ENCODE measurements around the gene PDS5A.
A peak's percentile ranks its signal among the peaks of the same experiment; 100 is the strongest.

The PDS5A gene

DNA sequence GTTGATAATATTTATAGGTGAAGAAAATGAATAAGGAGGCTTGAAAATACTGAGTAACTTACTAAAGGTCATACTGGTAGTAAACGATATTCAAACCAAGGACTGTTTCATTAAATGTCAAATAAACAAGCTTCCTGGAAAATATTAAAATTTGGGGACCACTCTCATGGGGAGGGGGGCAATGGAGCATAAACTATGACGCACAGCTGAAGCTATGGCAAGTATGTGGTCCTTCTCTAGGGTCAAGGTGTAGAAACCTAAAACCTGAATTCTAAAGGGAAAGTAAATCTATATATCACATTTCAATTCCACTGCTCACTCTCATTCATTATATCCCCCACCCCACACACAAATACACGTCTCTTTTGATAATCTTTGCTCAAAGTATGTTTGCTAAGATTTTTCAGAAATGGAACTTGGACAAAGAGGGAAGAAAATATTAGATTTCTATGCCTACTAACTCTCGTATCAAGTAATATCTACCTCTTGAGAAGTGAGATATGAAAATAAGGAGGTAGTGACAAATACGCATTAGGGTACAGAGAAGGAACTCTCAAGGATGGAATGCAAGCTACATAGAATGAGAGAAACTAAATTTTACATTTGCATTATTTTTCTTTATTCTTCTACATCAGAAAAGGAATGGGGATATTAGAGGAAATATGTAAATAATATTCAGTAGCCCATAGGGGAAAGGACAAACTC lies 84.6 kb downstream of the PDS5A start:
- Histone ChIP-seq H3K9ac (ENCODE audit: low read length) (no peak overlapping the region), H3K23ac (ENCODE audit: low read length) (no peak overlapping the region), H2AK5ac (ENCODE audit: low read length) (no peak overlapping the region), H3K27ac (ENCODE audit: low read depth, low read length) (no peak overlapping the region), H3K4ac (ENCODE audit: low read depth, low read length) (no peak overlapping the region), H3K36me3 (ENCODE audit: control insufficient read depth, insufficient read depth, low read length) (peaks cover 2% of the 10 kb centered on the region), H2BK120ac (ENCODE audit: low read depth, low read length) (no peak overlapping the region), H3K4me1 (ENCODE audit: control insufficient read depth, low read depth, low read length) (no peaks in the 10 kb centered on the region), H4K8ac (ENCODE audit: low read depth, low read length) (no peak overlapping the region), H3K4me2 (ENCODE audit: low read length) (no peak overlapping the region), H2BK15ac (replicated peaks; ENCODE audit: low read depth) (no peak overlapping the region), H3K27me3 (ENCODE audit: insufficient read depth, low read length, poor library complexity) (no peaks in the 10 kb centered on the region), H4K5ac (ENCODE audit: low read length) (no peak overlapping the region), H3K79me1 (ENCODE audit: low read length) (no peaks in the 10 kb centered on the region), H3K79me2 (ENCODE audit: control insufficient read depth, insufficient read depth, low read length) (no peaks in the 10 kb centered on the region), H2BK5ac (ENCODE audit: low read length) (no peak overlapping the region), H3K56ac (ENCODE audit: low read length) (no peak overlapping the region), H3K18ac (ENCODE audit: low read length) (no peak overlapping the region), H3K4me3 (ENCODE audit: low read length) (no peak overlapping the region)
- DNase-seq = no peak
- WGBS (ENCODE audit: extremely low coverage, insufficient coverage, low lambda C conversion rate) = 100% methylated on average over 1 of the region's 5 CpGs

DNA sequence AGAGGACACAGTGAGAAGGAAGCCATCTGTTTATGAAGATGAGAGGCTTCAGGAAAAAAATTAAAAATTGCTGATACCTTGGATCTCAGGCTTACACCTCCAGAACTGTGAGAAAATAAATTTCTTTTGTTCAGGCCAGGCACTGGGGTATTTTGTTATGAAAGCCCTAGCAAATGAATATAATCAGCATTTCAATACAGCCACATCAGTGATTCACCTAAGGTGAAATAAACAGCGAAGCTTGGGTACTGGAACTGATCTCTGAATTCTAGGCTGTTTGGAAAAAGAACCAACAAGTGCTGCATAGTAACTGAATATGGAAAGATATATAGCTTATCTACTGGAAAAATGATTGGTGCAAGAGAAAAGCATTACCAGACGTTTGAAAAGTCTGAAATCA lies 88.5 kb downstream of the PDS5A start:
- H3K9ac ChIP-seq (ENCODE audit: low read length) = no peak overlapping the region
- H3K27me3 ChIP-seq (ENCODE audit: insufficient read depth, low read length, poor library complexity) = no peaks in the 10 kb centered on the region
- no peaks in the 10 kb centered on the region for H3K36me3 ChIP-seq (ENCODE audit: control insufficient read depth, insufficient read depth, low read length)
- no peak for DNase-seq
- no peak overlapping the region for H3K4me3 ChIP-seq (ENCODE audit: low read length)
- H2BK120ac ChIP-seq (ENCODE audit: low read depth, low read length) = no peak overlapping the region
- H2AK5ac ChIP-seq (ENCODE audit: low read length) = no peak overlapping the region
- no CpG with 5 or more reads among the region's 2 CpGs for WGBS (ENCODE audit: extremely low coverage, insufficient coverage, low lambda C conversion rate)
- H3K23ac ChIP-seq (ENCODE audit: low read length) = no peak overlapping the region
- H2BK15ac ChIP-seq (replicated peaks; ENCODE audit: low read depth) = no peak overlapping the region
- no peak overlapping the region for H3K4me2 ChIP-seq (ENCODE audit: low read length)
- no peak overlapping the region for H4K8ac ChIP-seq (ENCODE audit: low read depth, low read length)
- no peaks in the 10 kb centered on the region for H3K4me1 ChIP-seq (ENCODE audit: control insufficient read depth, low read depth, low read length)
- H2BK5ac ChIP-seq (ENCODE audit: low read length) = no peak overlapping the region
- no peaks in the 10 kb centered on the region for H3K79me1 ChIP-seq (ENCODE audit: low read length)
- no peak overlapping the region for H3K56ac ChIP-seq (ENCODE audit: low read length)
- H3K18ac ChIP-seq (ENCODE audit: low read length) = no peak overlapping the region
- H4K5ac ChIP-seq (ENCODE audit: low read length) = no peak overlapping the region
- no peak overlapping the region for H3K27ac ChIP-seq (ENCODE audit: low read depth, low read length)
- H3K4ac ChIP-seq (ENCODE audit: low read depth, low read length) = no peak overlapping the region
- no peaks in the 10 kb centered on the region for H3K79me2 ChIP-seq (ENCODE audit: control insufficient read depth, insufficient read depth, low read length)

DNA sequence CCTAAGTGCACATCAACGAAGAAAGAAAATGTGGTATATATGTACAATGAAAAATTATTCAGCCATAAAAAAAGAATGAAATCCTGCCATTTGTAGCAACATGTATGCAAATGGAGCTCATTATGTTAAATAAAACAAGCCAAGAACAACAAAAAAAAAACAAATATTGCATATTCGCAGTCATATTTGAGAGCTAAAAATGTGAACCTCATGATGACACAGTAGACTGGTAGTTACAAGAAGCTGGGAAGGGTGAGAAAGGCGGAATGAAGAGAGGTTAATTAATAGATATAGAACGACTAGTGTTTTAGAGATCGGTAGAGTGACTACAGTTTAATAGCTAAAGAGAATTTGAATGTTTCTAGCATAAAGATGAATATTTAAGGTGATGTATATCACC lies 89.2 kb downstream of the PDS5A start:
- no peak overlapping the region for H3K23ac ChIP-seq (ENCODE audit: low read length)
- H3K56ac ChIP-seq (ENCODE audit: low read length) = no peak overlapping the region
- H3K4ac ChIP-seq (ENCODE audit: low read depth, low read length) = no peak overlapping the region
- no peaks in the 10 kb centered on the region for H3K36me3 ChIP-seq (ENCODE audit: control insufficient read depth, insufficient read depth, low read length)
- H3K18ac ChIP-seq (ENCODE audit: low read length) = no peak overlapping the region
- no peak overlapping the region for H4K5ac ChIP-seq (ENCODE audit: low read length)
- H3K27me3 ChIP-seq (ENCODE audit: insufficient read depth, low read length, poor library complexity) = no peaks in the 10 kb centered on the region
- H3K79me2 ChIP-seq (ENCODE audit: control insufficient read depth, insufficient read depth, low read length) = no peaks in the 10 kb centered on the region
- no peaks in the 10 kb centered on the region for H3K4me1 ChIP-seq (ENCODE audit: control insufficient read depth, low read depth, low read length)
- H2AK5ac ChIP-seq (ENCODE audit: low read length) = no peak overlapping the region
- no peak for DNase-seq
- 100% methylated on average over 3 of the region's 5 CpGs for WGBS (ENCODE audit: extremely low coverage, insufficient coverage, low lambda C conversion rate)
- no peak overlapping the region for H2BK5ac ChIP-seq (ENCODE audit: low read length)
- H2BK15ac ChIP-seq (replicated peaks; ENCODE audit: low read depth) = no peak overlapping the region
- H3K27ac ChIP-seq (ENCODE audit: low read depth, low read length) = no peak overlapping the region
- H3K4me2 ChIP-seq (ENCODE audit: low read length) = no peak overlapping the region
- no peak overlapping the region for H4K8ac ChIP-seq (ENCODE audit: low read depth, low read length)
- no peak overlapping the region for H3K9ac ChIP-seq (ENCODE audit: low read length)
- no peaks in the 10 kb centered on the region for H3K79me1 ChIP-seq (ENCODE audit: low read length)
- H2BK120ac ChIP-seq (ENCODE audit: low read depth, low read length) = no peak overlapping the region
- H3K4me3 ChIP-seq (ENCODE audit: low read length) = no peak overlapping the region

GRCh38 chr4:39883646-39884045 lies 94.1 kb downstream of the PDS5A start:
- H3K27ac ChIP-seq (ENCODE audit: low read depth, low read length) = no peak overlapping the region
- no peak overlapping the region for H3K4me3 ChIP-seq (ENCODE audit: low read length)
- no peaks in the 10 kb centered on the region for H3K27me3 ChIP-seq (ENCODE audit: insufficient read depth, low read length, poor library complexity)
- H4K5ac ChIP-seq (ENCODE audit: low read length) = no peak overlapping the region
- no peak overlapping the region for H3K9ac ChIP-seq (ENCODE audit: low read length)
- H3K79me1 ChIP-seq (ENCODE audit: low read length) = no peaks in the 10 kb centered on the region
- H3K56ac ChIP-seq (ENCODE audit: low read length) = no peak overlapping the region
- H4K8ac ChIP-seq (ENCODE audit: low read depth, low read length) = no peak overlapping the region
- no peak overlapping the region for H2BK15ac ChIP-seq (replicated peaks; ENCODE audit: low read depth)
- H3K18ac ChIP-seq (ENCODE audit: low read length) = no peak overlapping the region
- peaks cover 3% of the 10 kb centered on the region for H3K36me3 ChIP-seq (ENCODE audit: control insufficient read depth, insufficient read depth, low read length)
- no CpG with 5 or more reads among the region's 6 CpGs for WGBS (ENCODE audit: extremely low coverage, insufficient coverage, low lambda C conversion rate)
- H2AK5ac ChIP-seq (ENCODE audit: low read length) = no peak overlapping the region
- peak; percentile 3 for DNase-seq
- no peak overlapping the region for H2BK5ac ChIP-seq (ENCODE audit: low read length)
- H3K4me1 ChIP-seq (ENCODE audit: control insufficient read depth, low read depth, low read length) = no peaks in the 10 kb centered on the region
- H2BK120ac ChIP-seq (ENCODE audit: low read depth, low read length) = no peak overlapping the region
- no peak overlapping the region for H3K4me2 ChIP-seq (ENCODE audit: low read length)
- H3K23ac ChIP-seq (ENCODE audit: low read length) = no peak overlapping the region
- H3K4ac ChIP-seq (ENCODE audit: low read depth, low read length) = no peak overlapping the region
- no peaks in the 10 kb centered on the region for H3K79me2 ChIP-seq (ENCODE audit: control insufficient read depth, insufficient read depth, low read length)

- Histone ChIP-seq H3K79me2 (ENCODE audit: control insufficient read depth, insufficient read depth, low read length) (no peaks in the 10 kb centered on the region), H3K4me3 (ENCODE audit: low read length) (no peak overlapping the region), H3K79me1 (ENCODE audit: low read length) (no peaks in the 10 kb centered on the region), H3K27ac (ENCODE audit: low read depth, low read length) (no peak overlapping the region), H2BK5ac (ENCODE audit: low read length) (no peak overlapping the region), H3K36me3 (ENCODE audit: control insufficient read depth, insufficient read depth, low read length) (peaks cover 4% of the 10 kb centered on the region), H3K9ac (ENCODE audit: low read length) (no peak overlapping the region), H2AK5ac (ENCODE audit: low read length) (no peak overlapping the region), H3K27me3 (ENCODE audit: insufficient read depth, low read length, poor library complexity) (no peaks in the 10 kb centered on the region), H4K8ac (ENCODE audit: low read depth, low read length) (no peak overlapping the region), H2BK15ac (replicated peaks; ENCODE audit: low read depth) (no peak overlapping the region), H3K4ac (ENCODE audit: low read depth, low read length) (no peak overlapping the region), H3K23ac (ENCODE audit: low read length) (no peak overlapping the region), H3K4me2 (ENCODE audit: low read length) (no peak overlapping the region), H3K56ac (ENCODE audit: low read length) (no peak overlapping the region), H3K18ac (ENCODE audit: low read length) (no peak overlapping the region), H3K4me1 (ENCODE audit: control insufficient read depth, low read depth, low read length) (no peaks in the 10 kb centered on the region), H2BK120ac (ENCODE audit: low read depth, low read length) (no peak overlapping the region), H4K5ac (ENCODE audit: low read length) (no peak overlapping the region)
- no peak for DNase-seq
- WGBS (ENCODE audit: extremely low coverage, insufficient coverage, low lambda C conversion rate) = no CpG with 5 or more reads among the region's 2 CpGs
Measured at GRCh38 chr4:39881789-39882188, 95.9 kb downstream of the PDS5A start.

- H3K27me3 ChIP-seq (ENCODE audit: insufficient read depth, low read length, poor library complexity) = no peaks in the 10 kb centered on the region
- DNase-seq = no peak
- no peak overlapping the region for H3K4me2 ChIP-seq (ENCODE audit: low read length)
- H3K18ac ChIP-seq (ENCODE audit: low read length) = no peak overlapping the region
- H3K27ac ChIP-seq (ENCODE audit: low read depth, low read length) = no peak overlapping the region
- H4K5ac ChIP-seq (ENCODE audit: low read length) = no peak overlapping the region
- no peak overlapping the region for H3K9ac ChIP-seq (ENCODE audit: low read length)
- no peaks in the 10 kb centered on the region for H3K79me1 ChIP-seq (ENCODE audit: low read length)
- H4K8ac ChIP-seq (ENCODE audit: low read depth, low read length) = no peak overlapping the region
- no peak overlapping the region for H3K23ac ChIP-seq (ENCODE audit: low read length)
- H3K4me1 ChIP-seq (ENCODE audit: control insufficient read depth, low read depth, low read length) = no peaks in the 10 kb centered on the region
- H3K36me3 ChIP-seq (ENCODE audit: control insufficient read depth, insufficient read depth, low read length) = peaks cover 4% of the 10 kb centered on the region
- no peak overlapping the region for H2BK5ac ChIP-seq (ENCODE audit: low read length)
- no peak overlapping the region for H2BK120ac ChIP-seq (ENCODE audit: low read depth, low read length)
- WGBS (ENCODE audit: extremely low coverage, insufficient coverage, low lambda C conversion rate) = 100% methylated on average over 2 of the region's 8 CpGs
- no peak overlapping the region for H2BK15ac ChIP-seq (replicated peaks; ENCODE audit: low read depth)
- no peak overlapping the region for H3K56ac ChIP-seq (ENCODE audit: low read length)
- H2AK5ac ChIP-seq (ENCODE audit: low read length) = no peak overlapping the region
- no peaks in the 10 kb centered on the region for H3K79me2 ChIP-seq (ENCODE audit: control insufficient read depth, insufficient read depth, low read length)
- no peak overlapping the region for H3K4me3 ChIP-seq (ENCODE audit: low read length)
- no peak overlapping the region for H3K4ac ChIP-seq (ENCODE audit: low read depth, low read length)
Measured at GRCh38 chr4:39877971-39878370, 99.7 kb downstream of the PDS5A start.
